Stimulated activated naive CD8-positive, alpha-beta T cell treated with anti-CD3 and anti-CD28 coated beads, Interleukin-15, Interleukin-2, amounts not matched to agents 100 ng/mL and 50 ng/mL, for 24 hours (primary cell): ENCODE data around the gene FGF2.
"Not testable (repeated sequence)": the region's sequence is repeated elsewhere in the genome, so short reads cannot be mapped to it uniquely, and the experiment has no call there.

Experiments
- H3K27ac Mint-ChIP-seq: one replicate; pipeline ENCODE4 v1.8.0; 2021; ENCODE audit warnings: mild to moderate bottlenecking, mixed read lengths
- H3K27me3 Mint-ChIP-seq: one replicate; pipeline ENCODE4 v1.8.0; 2021; ENCODE audit warnings: mixed read lengths
- H3K36me3 Mint-ChIP-seq: one replicate; pipeline ENCODE4 v1.8.0; 2021; ENCODE audit warnings: low read depth, mixed read lengths
- H3K4me1 Mint-ChIP-seq: one replicate; pipeline ENCODE4 v1.8.0; 2021; ENCODE audit warnings: low read depth, mixed read lengths
- H3K4me3 Mint-ChIP-seq: one replicate; pipeline ENCODE4 v1.8.0; 2021; ENCODE audit warnings: mild to moderate bottlenecking, mixed read lengths
- H3K9me3 Mint-ChIP-seq: one replicate; pipeline ENCODE4 v1.8.0; 2021; ENCODE audit warnings: mixed read lengths

FGF2 gene

GRCh38 chr4:122798101-122798500, 28.5 kb upstream of the FGF2 start:
- H3K36me3 Mint-ChIP-seq = no peaks in the 10 kb centered on the region
- H3K4me3 Mint-ChIP-seq = no peak overlapping the region
- no peaks in the 10 kb centered on the region for H3K4me1 Mint-ChIP-seq
- H3K27me3 Mint-ChIP-seq = peaks cover 3% of the 10 kb centered on the region
- H3K27ac Mint-ChIP-seq = no peak overlapping the region
- H3K9me3 Mint-ChIP-seq = no peaks in the 10 kb centered on the region

GRCh38 chr4:122798917-122799316, 27.7 kb upstream of the FGF2 start:
- Mint-ChIP-seq H3K36me3 (no peaks in the 10 kb centered on the region), H3K27me3 (peaks cover 3% of the 10 kb centered on the region), H3K27ac (no peak overlapping the region), H3K4me3 (no peak overlapping the region), H3K4me1 (no peaks in the 10 kb centered on the region), H3K9me3 (no peaks in the 10 kb centered on the region)

- peaks cover 11% of the 10 kb centered on the region for H3K27me3 Mint-ChIP-seq
- H3K36me3 Mint-ChIP-seq = no peaks in the 10 kb centered on the region
- H3K27ac Mint-ChIP-seq = no peak overlapping the region
- H3K9me3 Mint-ChIP-seq = no peaks in the 10 kb centered on the region
- no peak overlapping the region for H3K4me3 Mint-ChIP-seq
- H3K4me1 Mint-ChIP-seq = no peaks in the 10 kb centered on the region
These were observed 22.8 kb upstream of the FGF2 start for GRCh38 chr4:122803788-122804208.

- H3K27ac Mint-ChIP-seq = no peak overlapping the region
- no peaks in the 10 kb centered on the region for H3K4me1 Mint-ChIP-seq
- H3K36me3 Mint-ChIP-seq = no peaks in the 10 kb centered on the region
These were observed 19.5 kb upstream of the FGF2 start for GRCh38 chr4:122806981-122807679.

GRCh38 chr4:122810669-122811068, 16.0 kb upstream of the FGF2 start:
- Mint-ChIP-seq H3K4me3 (no peak overlapping the region), H3K36me3 (no peaks in the 10 kb centered on the region), H3K27ac (no peak overlapping the region), H3K4me1 (peaks cover 6% of the 10 kb centered on the region), H3K9me3 (no peaks in the 10 kb centered on the region), H3K27me3 (peaks cover 19% of the 10 kb centered on the region)

More at GRCh38 chr4:122806981-122807679, 19.5 kb upstream of the FGF2 start:
- Mint-ChIP-seq H3K9me3 (no peaks in the 10 kb centered on the region), H3K4me3 (no peak overlapping the region), H3K27me3 (peaks cover 15% of the 10 kb centered on the region)

- H3K27me3 Mint-ChIP-seq = peaks cover 23% of the 10 kb centered on the region
These were observed 14.8 kb upstream of the FGF2 start for GRCh38 chr4:122811781-122812180.

GRCh38 chr4:122812823-122813222, 13.8 kb upstream of the FGF2 start:
- not testable (repeated sequence) for H3K27ac Mint-ChIP-seq, H3K36me3 Mint-ChIP-seq, H3K4me3 Mint-ChIP-seq, H3K4me1 Mint-ChIP-seq, H3K9me3 Mint-ChIP-seq
- H3K27me3 Mint-ChIP-seq = peaks cover 23% of the 10 kb centered on the region

More at GRCh38 chr4:122811781-122812180, 14.8 kb upstream of the FGF2 start:
- not testable (repeated sequence) for H3K9me3 Mint-ChIP-seq, H3K4me3 Mint-ChIP-seq, H3K27ac Mint-ChIP-seq, H3K36me3 Mint-ChIP-seq, H3K4me1 Mint-ChIP-seq

GRCh38 chr4:122814426-122814825, 12.2 kb upstream of the FGF2 start:
- no peaks in the 10 kb centered on the region for H3K9me3 Mint-ChIP-seq
- H3K27me3 Mint-ChIP-seq = peaks cover 24% of the 10 kb centered on the region
- H3K36me3 Mint-ChIP-seq = no peaks in the 10 kb centered on the region
- no peak overlapping the region for H3K27ac Mint-ChIP-seq
- H3K4me1 Mint-ChIP-seq = peaks cover 6% of the 10 kb centered on the region
- H3K4me3 Mint-ChIP-seq = no peak overlapping the region

GRCh38 chr4:122815248-122815647, 11.4 kb upstream of the FGF2 start:
- H3K9me3 Mint-ChIP-seq = no peaks in the 10 kb centered on the region
- H3K4me1 Mint-ChIP-seq = peaks cover 6% of the 10 kb centered on the region
- H3K4me3 Mint-ChIP-seq = no peak overlapping the region
- peaks cover 32% of the 10 kb centered on the region for H3K27me3 Mint-ChIP-seq
- H3K27ac Mint-ChIP-seq = no peak overlapping the region
- H3K36me3 Mint-ChIP-seq = no peaks in the 10 kb centered on the region

GRCh38 chr4:122816476-122816875, 10.2 kb upstream of the FGF2 start:
- Mint-ChIP-seq H3K27me3 (peaks cover 36% of the 10 kb centered on the region), H3K27ac (no peak overlapping the region), H3K4me1 (peaks cover 6% of the 10 kb centered on the region), H3K36me3 (no peaks in the 10 kb centered on the region), H3K4me3 (no peak overlapping the region), H3K9me3 (no peaks in the 10 kb centered on the region)

- Mint-ChIP-seq H3K4me1 (no peaks in the 10 kb centered on the region), H3K36me3 (no peaks in the 10 kb centered on the region), H3K9me3 (no peaks in the 10 kb centered on the region), H3K27me3 (peaks cover 61% of the 10 kb centered on the region), H3K4me3 (no peak overlapping the region), H3K27ac (no peak overlapping the region)
These were observed 6.8 kb upstream of the FGF2 start for GRCh38 chr4:122819708-122820449.

GRCh38 chr4:122821092-122821491, 5.5 kb upstream of the FGF2 start:
- no peaks in the 10 kb centered on the region for H3K9me3 Mint-ChIP-seq
- peaks cover 72% of the 10 kb centered on the region for H3K27me3 Mint-ChIP-seq
- H3K4me1 Mint-ChIP-seq = no peaks in the 10 kb centered on the region
- no peak overlapping the region for H3K27ac Mint-ChIP-seq
- H3K4me3 Mint-ChIP-seq = no peak overlapping the region
- H3K36me3 Mint-ChIP-seq = no peaks in the 10 kb centered on the region

GRCh38 chr4:122822466-122822865, 4.2 kb upstream of the FGF2 start:
- no peak overlapping the region for H3K27ac Mint-ChIP-seq
- peaks cover 68% of the 10 kb centered on the region for H3K27me3 Mint-ChIP-seq
- H3K4me1 Mint-ChIP-seq = peaks cover under 1% of the 10 kb centered on the region
- H3K36me3 Mint-ChIP-seq = no peaks in the 10 kb centered on the region
- no peak overlapping the region for H3K4me3 Mint-ChIP-seq
- no peaks in the 10 kb centered on the region for H3K9me3 Mint-ChIP-seq

- Mint-ChIP-seq H3K27ac (no peak overlapping the region), H3K4me1 (peaks cover 10% of the 10 kb centered on the region), H3K36me3 (no peaks in the 10 kb centered on the region), H3K9me3 (no peaks in the 10 kb centered on the region), H3K4me3 (no peak overlapping the region), H3K27me3 (peaks cover 74% of the 10 kb centered on the region)
These were observed 3.2 kb upstream of the FGF2 start for GRCh38 chr4:122823476-122823875.

- H3K4me3 Mint-ChIP-seq = no peak overlapping the region
These were observed 2.0 kb upstream of the FGF2 start for GRCh38 chr4:122824616-122825015.

More at GRCh38 chr4:122824616-122825015, 2.0 kb upstream of the FGF2 start:
- Mint-ChIP-seq H3K27ac (no peak overlapping the region), H3K9me3 (no peaks in the 10 kb centered on the region), H3K4me1 (peaks cover 11% of the 10 kb centered on the region), H3K36me3 (no peaks in the 10 kb centered on the region), H3K27me3 (peaks cover 83% of the 10 kb centered on the region)
